AG04450 (cell line): ENCODE measurements around the gene STK16. TPM values are rescaled to one million over a fixed set of nuclear protein-coding genes. Genes with fewer than 3 reads are reported as not detected.

Experiments used
- CTCF ChIA-PET: fragments of 300-600, 350-600 bp; formaldehyde crosslinking; extraction: SDS; loops from one replicate; lab custom pipeline; 2022; ENCODE audit warnings: antibody characterized with exemption, inconsistent platforms; lab: Charles Lee
- POLR2A ChIA-PET: fragments of 350-600 bp; formaldehyde crosslinking; extraction: SDS; loops from one replicate; lab custom pipeline; 2021; ENCODE audit warnings: antibody characterized with exemption, inconsistent platforms; lab: Yijun Ruan, JAX
- DNase-seq: peaks from one replicate; pipeline ENCODE4 v3.0.0-alpha.2; 2011; ENCODE audit warnings: low read depth, low spot score
- H3K27ac ChIP-seq: one replicate; pipeline ENCODE4 v1.5.1; 2012; ENCODE audit warnings: low read depth, low read length, control low read depth
- H3K27me3 ChIP-seq: one replicate; pipeline ENCODE4 v1.6.0; 2012; ENCODE audit warnings: low read length; ENCODE audit not compliant: control insufficient read depth, insufficient read depth
- H3K4me3 ChIP-seq: 2 replicates; pipeline ENCODE4 v1.5.1; 2011; ENCODE audit warnings: mild to moderate bottlenecking, low read depth, low read length, control low read depth
- H3K9me3 ChIP-seq: 2 replicates; pipeline ENCODE4 v1.5.1; 2012; ENCODE audit warnings: low read length; ENCODE audit not compliant: control insufficient read depth, insufficient read depth
- CTCF ChIP-seq: IDR thresholded peaks from 2 replicates; pipeline ENCODE4 v1.5.1; 2011; ENCODE audit warnings: low read depth, low read length, control low read depth, inconsistent platforms
- polyA plus RNA-seq: library from polyadenylated mRNA; depleted of rRNA; stranded (reverse); fragments of >200 nt; gene quantifications from 2 replicates; pipeline ENCODE4 v1.2.3, GENCODE V29; 2011

The STK16 gene
- polyA plus RNA-seq, 1 experiment, result 33.9 TPM

- no peak for TF ChIP-seq CTCF
- ChIA-PET CTCF (interaction anchor here (1.0 to 2.4 kb wide), 4 partner anchors 49 to 300 kb away, joined by 3 to 15 read pairs (median 9); no protein-coding TSS in a partner anchor), POLR2A (interaction anchor here (0.8 to 2.0 kb wide), 10 partner anchors 11 to 66 kb away, joined by 3 to 12 read pairs (median 5); partner anchors contain the start of genes ABCB6, CNPPD1, DNAJB2 and GLB1L)
- Histone ChIP-seq H3K4me3 (peak within 1 kb of the TSS; percentile 71), H3K27me3 (no peaks in the 10 kb centered on the region), H3K27ac (peak within 1 kb of the TSS; percentile 82), H3K9me3 (no peaks in the 10 kb centered on the region)
- peak; percentile 93 for DNase-seq
Measured at GRCh38 chr2:219229305-219230058, 15.8 kb upstream of the STK16 start, which contains the start of the genes ANKZF1 and ATG9A. ANKZF1 (plus strand) TSS chr2:219229806; CDS start chr2:219230258, 452 bp downstream. ATG9A (minus strand) TSS chr2:219229636; CDS start chr2:219228024, 1,612 bp downstream.

GRCh38 chr2:219230059-219230540, 15.2 kb upstream of the STK16 start:
- no peak for DNase-seq
- TF ChIP-seq CTCF, result no peak
- peak overlapping the region; percentile 82 for H3K27ac ChIP-seq
- ChIA-PET CTCF (interaction anchor here (0.9 to 2.4 kb wide), 5 partner anchors 46 to 75 kb away, joined by 3 to 15 read pairs (median 7); no protein-coding TSS in a partner anchor), POLR2A (interaction anchor here (0.8 to 2.0 kb wide), 7 partner anchors 11 to 65 kb away, joined by 4 to 12 read pairs (median 5); partner anchors contain the start of genes ABCB6, CNPPD1, DNAJB2 and GLB1L)
- H3K27me3 ChIP-seq, result no peaks in the 10 kb centered on the region
- peak overlapping the region; percentile 71 for H3K4me3 ChIP-seq
- no peaks in the 10 kb centered on the region for H3K9me3 ChIP-seq

- no peaks in the 10 kb centered on the region for H3K9me3 ChIP-seq
- no peak overlapping the region for H3K27ac ChIP-seq
- no peak overlapping the region for H3K4me3 ChIP-seq
- H3K27me3 ChIP-seq, result no peaks in the 10 kb centered on the region
- no peak for DNase-seq
- no peak for TF ChIP-seq CTCF
- POLR2A ChIA-PET, result interaction anchor here (0.6 kb wide), 1 partner anchor 30 kb away, joined by 4 read pairs; no protein-coding TSS in a partner anchor
- CTCF ChIA-PET, result no interaction called here
Measured at GRCh38 chr2:219234331-219234730, 10.9 kb upstream of the STK16 start.

- ChIA-PET CTCF (interaction anchor here (0.8 to 1.3 kb wide), 2 partner anchors 33 to 52 kb away, joined by 3 read pairs; no protein-coding TSS in a partner anchor), POLR2A (no interaction called here)
- DNase-seq, result no peak
- Histone ChIP-seq H3K27ac (no peak overlapping the region), H3K4me3 (peak overlapping the region; percentile 41), H3K27me3 (no peaks in the 10 kb centered on the region), H3K9me3 (no peaks in the 10 kb centered on the region; the same call in 1 of the 2 replicates)
- no peak for TF ChIP-seq CTCF
Measured at GRCh38 chr2:219243291-219243761, 2.0 kb upstream of the STK16 start.
